NK-92 treated with Interleukin-12 subunit alpha and Interleukin-12 subunit beta, amount 100 ng/mL, for 24 hours (cell line): ENCODE measurements around the gene PDE6B.
"Not testable (repeated sequence)": the region's sequence is repeated elsewhere in the genome, so short reads cannot be mapped to it uniquely, and the experiment has no call there.

Experiments used
- DNase-seq: peaks from one replicate; lab custom pipeline; 2025; lab: John Stamatoyannopoulos, UW

PDE6B gene

GRCh38 chr4:635851-636627 is 10.7 kb downstream of the PDE6B start:
- DNase-seq = no peak

- no peak for DNase-seq
Measured at GRCh38 chr4:636628-637159, 11.3 kb downstream of the PDE6B start.

GRCh38 chr4:637536-638280 is 12.3 kb downstream of the PDE6B start:
- DNase-seq = no peak

- DNase-seq = not testable (repeated sequence)
Measured at GRCh38 chr4:642366-642765, 17.0 kb downstream of the PDE6B start.

- DNase-seq = no peak
Measured at GRCh38 chr4:646460-646859, 21.1 kb downstream of the PDE6B start.

GRCh38 chr4:647481-647880 is 22.1 kb downstream of the PDE6B start:
- no peak for DNase-seq

GRCh38 chr4:648579-649292 is 23.4 kb downstream of the PDE6B start:
- DNase-seq = no peak

- no peak for DNase-seq
Measured at GRCh38 chr4:649293-649625, 23.9 kb downstream of the PDE6B start.

GRCh38 chr4:649751-650310 is 24.5 kb downstream of the PDE6B start:
- DNase-seq = no peak

GRCh38 chr4:650461-650860 is 25.1 kb downstream of the PDE6B start:
- no peak for DNase-seq

GRCh38 chr4:650951-651883 is 25.8 kb downstream of the PDE6B start:
- DNase-seq = no peak

GRCh38 chr4:651884-652642 is 26.7 kb downstream of the PDE6B start:
- DNase-seq = no peak

- DNase-seq = no peak
Measured at GRCh38 chr4:653080-653821, 27.9 kb downstream of the PDE6B start.

GRCh38 chr4:653831-654502 is 28.6 kb downstream of the PDE6B start:
- no peak for DNase-seq

GRCh38 chr4:654503-654845 is 29.1 kb downstream of the PDE6B start:
- DNase-seq = no peak

GRCh38 chr4:654871-655463 is 29.6 kb downstream of the PDE6B start:
- DNase-seq = no peak

- DNase-seq = no peak
Measured at GRCh38 chr4:655464-656151, 30.2 kb downstream of the PDE6B start.
